GM18861 (cell line): ENCODE results near the gene TMEM203.

Experiments
- ATAC-seq: cut with Tn5 transposase; IDR thresholded peaks from one replicate; pipeline ENCODE4 v1.9.1; 2021; ENCODE audit not compliant: unreplicated experiment

Gene TMEM203

DNA sequence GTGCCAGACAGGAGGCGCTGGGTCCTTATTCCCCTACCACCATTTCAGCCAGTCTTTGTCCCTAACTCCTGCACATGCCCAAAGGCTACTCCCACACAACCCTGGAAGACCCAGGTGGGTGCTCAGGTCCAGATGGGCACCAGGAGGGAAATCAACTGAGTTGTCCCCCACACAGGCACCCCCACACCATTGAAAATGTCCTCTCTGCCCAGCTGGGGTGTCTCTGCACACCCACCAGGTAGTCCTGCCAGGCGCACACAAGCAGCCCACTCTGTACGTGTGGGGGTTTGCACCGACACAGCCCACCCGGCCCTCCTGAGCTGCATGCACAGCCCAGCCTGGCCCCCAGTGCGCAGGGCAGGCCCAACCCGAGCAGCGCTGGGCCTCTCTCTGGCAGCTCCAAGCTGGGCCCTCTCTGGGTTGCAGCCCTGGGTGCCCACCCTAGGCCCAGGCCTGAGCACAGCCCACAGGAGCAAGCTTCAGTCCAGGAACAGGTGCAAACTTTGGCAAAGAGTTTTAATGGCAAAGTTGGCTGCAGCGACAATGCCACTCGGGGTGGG lies 14.4 kb upstream of the TMEM203 start:
- ATAC-seq: no peak

DNA sequence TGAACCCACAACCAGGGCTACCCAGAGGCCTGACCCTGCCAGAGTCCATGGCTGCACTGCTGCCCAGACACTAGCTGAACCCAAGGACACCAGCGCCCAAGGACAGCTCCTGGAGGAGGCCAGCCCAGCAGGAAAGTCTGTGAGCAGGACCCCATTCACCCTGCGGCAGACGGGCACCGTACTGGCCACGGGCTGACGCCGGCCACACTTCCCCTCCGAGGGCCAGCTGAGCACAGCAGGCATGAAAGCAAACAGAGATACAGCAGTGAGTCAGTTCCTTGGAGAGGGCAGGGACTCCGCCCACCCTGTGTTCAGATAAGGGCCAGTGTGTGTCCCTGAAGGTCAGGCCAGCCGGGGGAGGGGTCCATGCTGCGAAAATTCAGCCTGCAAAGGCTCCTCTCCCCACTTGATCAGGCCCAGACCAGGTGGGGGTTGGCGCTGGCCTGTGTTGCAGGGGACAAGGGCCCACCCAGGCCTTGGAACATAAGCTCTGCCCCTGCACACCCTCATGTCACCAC lies 13.4 kb upstream of the TMEM203 start:
- no peak for ATAC-seq

DNA sequence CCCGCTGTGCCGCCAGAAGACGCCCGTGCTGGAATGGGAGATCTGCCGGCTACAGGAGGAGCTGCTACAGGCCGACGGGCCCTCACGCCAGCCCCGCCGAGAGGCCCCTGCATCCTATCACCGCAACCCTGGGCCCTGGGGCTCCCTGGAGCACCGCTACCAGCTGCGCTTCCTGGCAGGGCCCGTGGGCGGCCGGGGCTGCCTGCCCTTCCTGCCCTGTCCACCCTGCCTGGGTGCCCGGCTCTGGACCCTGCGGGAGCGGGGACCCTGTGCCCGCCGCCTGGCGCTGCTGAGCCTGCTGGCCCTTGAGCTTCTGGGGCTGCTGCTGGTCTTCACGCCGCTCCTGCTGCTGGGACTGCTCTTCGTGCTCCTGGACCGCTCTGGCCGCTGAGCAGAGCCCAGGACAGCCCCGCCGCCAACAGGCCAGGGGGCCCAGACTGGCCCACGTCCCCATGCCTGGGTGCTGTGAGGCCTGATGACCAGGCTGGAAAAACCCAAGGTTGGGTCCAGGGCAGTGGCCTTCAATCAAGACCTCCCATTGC lies 12.8 kb upstream of the TMEM203 start:
- ATAC-seq: no peak

DNA sequence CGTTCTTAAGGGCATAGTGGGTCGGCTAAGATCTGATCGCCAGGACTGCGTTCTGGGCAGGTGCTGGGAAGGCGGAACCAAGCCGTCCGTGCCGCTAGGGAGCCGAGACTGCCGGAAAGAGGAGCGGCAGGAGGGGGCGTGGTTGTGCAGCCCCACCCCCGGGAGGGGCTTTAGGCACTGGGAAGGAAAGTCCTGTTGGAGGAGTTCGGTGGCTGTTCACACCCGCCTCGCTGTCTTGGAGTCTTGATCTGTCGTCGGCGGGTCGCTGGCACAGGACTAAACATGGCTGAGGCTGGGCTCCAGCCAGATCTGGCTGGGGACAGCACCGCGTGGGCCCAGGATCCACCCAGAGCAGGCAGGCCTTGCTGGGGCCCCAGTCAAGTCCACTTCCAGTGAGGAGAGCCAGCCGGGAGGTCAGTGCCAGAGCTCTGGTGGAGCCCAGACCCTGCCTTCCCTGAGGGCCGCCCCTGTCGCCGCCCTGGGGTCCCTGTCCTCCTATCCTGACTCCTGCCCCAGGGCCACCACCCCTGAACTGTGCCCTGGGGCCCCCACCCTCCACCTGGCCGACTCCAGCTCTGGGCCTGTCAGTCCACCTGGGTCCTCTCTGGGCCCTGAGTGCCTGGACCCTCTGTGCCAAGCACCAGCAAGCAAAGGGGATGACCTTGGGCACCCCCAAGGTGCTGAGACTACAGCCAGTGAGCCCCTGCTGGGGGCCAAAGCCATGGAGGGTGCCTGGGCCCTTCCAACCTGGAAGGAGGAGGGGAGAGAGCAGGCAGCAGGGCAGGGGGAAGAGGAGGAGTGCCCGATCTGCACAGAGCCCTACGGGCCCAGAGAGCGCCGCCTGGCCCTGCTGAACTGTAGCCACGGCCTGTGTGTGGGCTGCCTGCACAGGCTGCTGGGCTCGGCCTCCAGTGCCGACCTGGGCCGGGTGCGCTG lies 12.1 kb upstream of the TMEM203 start:
- ATAC-seq: no peak

DNA sequence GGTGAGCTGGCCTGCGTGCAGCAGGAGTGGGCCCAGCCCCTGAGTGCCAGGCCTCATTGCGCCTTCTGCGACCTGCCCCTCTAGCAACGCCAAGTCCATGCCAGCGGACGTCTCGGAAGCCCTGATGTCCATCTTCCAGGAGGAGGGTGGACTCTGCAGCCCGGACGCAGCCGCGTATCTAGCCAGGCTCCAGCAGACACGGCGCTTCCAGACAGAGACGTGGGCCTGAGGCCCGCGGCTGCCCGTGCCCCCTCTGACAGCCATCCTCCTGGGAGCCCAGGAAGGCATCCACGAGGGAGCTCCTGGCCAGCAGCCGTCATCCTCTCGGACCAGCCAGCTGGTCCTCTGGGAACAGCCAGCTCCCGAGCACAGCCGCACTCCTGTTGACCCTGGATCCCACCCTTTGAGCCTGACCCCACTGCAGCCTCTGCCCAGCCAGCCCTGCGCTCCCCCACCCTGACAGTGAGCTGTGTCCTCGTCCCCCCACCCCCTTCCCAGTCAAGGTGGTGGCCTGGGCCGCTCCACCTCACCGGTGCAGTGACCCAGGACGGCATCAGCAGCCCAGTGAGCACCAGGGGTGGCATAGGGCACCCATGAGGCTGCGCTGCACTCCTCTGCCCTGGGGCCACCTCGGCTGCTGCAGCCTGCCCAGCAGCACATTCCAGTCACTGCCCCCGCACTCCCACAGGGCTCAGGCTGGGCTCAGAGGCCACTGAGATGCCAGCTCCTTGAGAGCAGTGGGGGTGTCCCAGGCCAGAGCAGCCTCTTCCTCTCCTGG lies 10.9 kb upstream of the TMEM203 start:
- ATAC-seq: no peak

DNA sequence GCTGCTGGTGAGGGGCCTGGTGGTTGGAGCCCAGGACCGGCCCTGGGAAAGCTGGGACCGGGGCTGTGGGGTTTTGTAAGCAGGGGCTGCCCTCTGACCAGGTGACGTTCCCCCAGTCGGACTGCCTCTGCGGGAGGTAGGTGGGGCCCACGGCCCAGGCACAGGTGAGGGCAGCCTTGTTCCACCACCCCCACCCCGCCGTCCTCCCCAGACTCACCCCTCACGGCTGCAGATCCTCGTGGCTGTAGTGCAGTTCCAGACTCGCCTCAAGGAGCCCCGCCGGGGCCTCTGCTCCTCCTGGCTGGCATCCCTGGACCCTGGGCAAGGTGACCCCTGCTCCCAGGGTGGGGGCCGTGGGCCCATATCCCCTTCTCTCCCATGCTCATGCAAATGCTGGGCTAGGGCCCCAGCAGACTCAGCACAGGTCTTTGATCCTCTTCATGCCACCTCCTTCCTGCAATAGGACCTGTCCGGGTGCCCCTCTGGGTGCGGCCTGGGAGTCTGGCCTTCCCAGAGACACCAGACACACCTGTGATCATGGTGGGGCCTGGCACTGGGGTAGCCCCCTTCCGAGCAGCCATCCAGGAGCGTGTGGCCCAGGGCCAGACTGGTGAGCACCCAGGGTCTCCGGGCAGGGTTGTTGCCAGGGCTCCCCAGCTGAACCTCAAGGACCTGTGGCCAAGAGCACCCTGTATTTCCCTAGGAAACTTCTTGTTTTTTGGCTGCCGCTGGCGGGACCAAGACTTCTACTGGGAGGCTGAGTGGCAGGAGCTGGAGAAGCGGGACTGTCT lies 9.9 kb upstream of the TMEM203 start:
- no peak for ATAC-seq

DNA sequence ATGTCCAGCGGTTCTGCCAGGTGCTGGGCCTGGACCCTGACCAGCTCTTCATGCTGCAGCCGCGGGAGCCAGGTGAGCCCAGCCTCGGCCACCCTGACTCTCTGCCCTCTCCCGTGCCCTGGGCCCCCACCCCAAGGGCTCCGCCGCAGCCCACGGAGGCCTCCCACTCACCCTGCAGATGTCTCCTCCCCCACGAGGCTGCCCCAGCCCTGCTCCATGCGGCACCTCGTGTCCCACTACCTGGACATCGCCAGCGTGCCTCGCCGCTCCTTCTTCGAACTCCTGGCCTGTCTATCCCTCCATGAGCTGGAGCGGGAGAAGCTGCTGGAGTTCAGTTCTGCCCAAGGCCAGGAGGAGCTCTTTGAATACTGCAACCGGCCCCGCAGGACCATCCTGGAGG lies 9.2 kb upstream of the TMEM203 start:
- no peak for ATAC-seq

DNA sequence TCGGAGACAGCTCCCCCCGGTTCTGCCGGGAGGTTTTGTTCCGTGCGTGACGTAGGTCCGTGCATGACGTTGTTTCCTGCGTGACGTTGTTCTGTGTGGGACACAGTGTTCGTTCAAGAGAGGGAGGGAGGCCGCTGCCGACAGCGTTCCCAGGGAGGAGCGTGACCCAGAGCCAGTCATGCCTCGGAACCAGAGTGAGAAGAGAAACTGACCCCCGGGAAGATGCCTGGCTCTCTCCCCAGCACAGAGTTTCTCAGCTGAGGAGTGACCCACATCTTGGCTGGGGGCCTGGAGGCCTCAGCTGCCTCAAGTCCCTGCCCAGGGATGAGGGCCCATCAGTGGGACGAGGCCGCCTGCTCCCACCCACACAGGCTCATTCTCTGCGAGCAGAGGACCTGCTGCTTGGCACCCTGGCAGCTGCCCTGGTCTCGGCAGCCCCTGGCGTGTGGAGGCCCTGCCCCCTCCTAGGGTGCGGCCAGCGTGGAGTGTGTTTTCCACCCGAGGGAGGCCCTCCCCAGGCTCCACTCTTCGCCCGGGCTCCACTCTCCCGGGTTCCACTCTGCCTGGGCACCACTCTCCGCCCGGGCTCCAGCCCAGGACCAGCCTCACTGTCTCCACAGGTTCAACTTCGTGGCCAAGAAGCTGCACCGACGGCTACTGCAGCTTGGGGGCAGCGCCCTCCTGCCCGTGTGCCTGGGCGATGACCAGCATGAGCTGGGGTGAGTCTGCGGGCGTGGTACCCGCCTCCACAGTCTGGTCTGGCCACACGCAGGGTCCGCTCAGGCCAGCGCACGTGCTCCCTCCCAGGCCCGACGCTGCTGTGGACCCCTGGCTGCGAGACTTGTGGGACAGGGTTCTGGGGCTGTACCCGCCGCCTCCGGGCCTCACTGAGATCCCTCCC lies 8.0 kb upstream of the TMEM203 start:
- no peak for ATAC-seq

DNA sequence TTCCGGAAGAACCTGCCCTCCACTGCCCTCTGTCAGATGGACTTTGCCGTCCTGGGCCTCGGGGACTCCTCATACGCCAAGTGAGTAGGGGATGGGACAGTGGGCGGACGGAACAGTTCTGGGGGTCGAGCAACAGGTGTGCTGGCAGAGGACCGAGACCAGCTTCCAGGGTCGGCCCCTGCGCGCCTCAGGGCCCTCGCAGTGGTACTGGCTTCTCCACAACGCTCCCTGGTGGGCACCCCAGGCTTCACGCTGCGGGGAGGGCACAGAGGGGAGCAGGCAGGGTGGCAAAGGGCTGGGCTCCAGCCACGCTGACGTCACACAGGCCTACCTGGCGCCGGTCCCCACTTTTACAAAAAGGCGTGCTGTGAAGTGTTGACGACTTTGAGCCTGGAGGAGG lies 7.1 kb upstream of the TMEM203 start:
- ATAC-seq: no peak

DNA sequence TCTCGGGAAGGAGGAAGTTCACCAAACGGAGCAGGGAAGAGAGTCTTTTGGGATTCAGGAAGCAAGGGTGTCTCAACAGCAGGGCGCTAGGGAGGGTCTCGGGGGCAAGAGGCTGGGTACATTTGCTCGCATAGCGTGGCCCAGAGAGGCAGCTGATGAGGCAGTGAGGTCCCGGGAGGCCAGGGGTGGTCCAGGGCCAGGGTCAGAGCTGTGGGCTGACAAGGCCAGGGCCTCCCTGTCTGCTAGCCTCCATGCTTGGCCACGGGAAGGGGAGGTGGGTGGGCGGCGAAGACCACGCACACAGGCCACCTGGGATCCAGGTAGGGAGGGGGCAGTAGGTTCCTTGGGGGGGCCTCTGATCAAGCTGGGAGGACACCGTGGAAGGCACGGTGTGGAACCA lies 6.1 kb upstream of the TMEM203 start:
- ATAC-seq: no peak

DNA sequence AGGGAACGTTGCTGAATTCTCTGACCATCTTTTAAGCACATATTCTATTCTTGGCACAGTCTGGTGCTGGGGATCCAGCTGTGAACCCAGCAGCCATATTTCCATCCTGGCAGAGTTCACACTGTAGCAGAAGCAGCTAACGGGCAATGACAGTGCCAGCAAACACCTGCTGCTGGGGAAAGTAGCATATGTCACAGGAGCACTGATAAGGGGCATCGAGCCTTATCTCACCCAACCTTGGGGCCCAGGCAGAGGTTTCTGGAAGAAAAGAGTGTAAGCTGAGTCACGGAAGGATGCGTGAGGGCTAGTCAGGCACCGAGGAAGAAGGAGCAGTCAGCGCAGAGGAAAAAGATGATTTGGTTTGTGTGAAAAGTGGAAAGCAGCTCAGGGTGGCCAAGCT lies 1.2 kb upstream of the TMEM203 start:
- ATAC-seq: no peak

DNA sequence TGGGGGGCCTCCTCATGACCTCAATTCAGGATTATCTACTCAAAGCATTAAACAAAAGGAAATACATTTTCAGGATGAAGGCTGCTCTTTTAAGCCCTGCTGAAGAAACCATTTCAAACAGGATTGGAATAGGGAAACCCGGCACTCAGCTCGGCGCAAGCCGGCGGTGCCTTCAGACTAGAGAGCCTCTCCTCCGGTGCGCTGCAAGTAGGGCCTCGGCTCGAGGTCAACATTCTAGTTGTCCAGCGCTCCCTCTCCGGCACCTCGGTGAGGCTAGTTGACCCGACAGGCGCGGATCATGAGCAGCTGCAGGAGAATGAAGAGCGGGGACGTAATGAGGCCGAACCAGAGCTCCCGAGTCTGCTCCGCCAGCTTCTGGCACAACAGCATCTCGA lies 720 bp downstream of the TMEM203 start:
- ATAC-seq: no peak

DNA sequence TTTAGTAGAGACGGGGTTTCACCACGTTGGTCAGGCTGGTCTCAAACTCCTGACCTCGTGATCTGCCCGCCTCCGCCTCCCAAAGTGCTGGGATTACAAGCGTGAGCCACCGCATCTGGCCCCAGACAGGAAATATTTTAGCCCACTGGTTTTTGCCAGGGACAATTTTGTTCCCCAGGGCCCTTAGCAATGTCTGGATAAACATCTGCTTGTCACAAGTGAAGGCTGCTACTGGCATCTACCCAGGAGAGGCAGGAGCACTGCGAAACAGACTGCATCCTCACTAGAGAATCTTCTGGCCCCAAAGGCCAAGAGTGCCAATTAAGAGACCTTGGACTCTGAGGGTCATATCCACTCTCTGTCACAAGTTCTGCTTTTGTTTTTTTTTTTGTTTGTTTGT lies 2.5 kb downstream of the TMEM203 start:
- no peak for ATAC-seq

DNA sequence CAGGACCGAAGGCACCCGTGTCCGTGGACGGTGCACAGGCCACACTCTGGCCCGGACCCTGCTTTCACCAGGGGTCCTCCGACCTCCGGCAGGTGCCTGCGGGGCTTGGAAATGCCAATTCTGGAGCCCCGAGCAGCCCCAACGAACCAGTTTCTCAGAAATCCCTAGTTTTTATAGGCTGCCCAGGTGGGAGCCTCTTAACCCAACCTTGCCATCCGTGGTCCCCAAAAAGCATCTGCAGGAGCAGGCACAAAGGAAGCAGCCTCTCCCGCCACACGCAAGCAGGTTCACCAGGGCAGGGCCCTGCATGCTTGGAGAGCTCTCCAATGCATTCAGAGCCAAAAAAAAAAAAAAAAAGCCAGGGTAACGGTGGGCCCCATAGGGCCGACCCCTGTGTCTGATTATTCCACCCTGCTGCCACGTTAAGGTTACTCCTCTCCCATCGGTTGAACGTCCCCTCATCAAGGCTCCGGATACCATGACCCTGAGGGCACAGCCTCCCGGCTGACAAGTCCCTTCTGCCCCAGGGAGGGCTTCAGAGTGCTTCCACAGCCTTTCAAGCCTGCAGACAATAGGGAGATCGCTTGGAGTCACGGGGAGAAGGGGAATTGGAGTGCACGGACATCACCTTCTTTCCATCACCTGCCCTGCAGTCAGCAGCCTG lies 4.1 kb downstream of the TMEM203 start:
- ATAC-seq: no peak

DNA sequence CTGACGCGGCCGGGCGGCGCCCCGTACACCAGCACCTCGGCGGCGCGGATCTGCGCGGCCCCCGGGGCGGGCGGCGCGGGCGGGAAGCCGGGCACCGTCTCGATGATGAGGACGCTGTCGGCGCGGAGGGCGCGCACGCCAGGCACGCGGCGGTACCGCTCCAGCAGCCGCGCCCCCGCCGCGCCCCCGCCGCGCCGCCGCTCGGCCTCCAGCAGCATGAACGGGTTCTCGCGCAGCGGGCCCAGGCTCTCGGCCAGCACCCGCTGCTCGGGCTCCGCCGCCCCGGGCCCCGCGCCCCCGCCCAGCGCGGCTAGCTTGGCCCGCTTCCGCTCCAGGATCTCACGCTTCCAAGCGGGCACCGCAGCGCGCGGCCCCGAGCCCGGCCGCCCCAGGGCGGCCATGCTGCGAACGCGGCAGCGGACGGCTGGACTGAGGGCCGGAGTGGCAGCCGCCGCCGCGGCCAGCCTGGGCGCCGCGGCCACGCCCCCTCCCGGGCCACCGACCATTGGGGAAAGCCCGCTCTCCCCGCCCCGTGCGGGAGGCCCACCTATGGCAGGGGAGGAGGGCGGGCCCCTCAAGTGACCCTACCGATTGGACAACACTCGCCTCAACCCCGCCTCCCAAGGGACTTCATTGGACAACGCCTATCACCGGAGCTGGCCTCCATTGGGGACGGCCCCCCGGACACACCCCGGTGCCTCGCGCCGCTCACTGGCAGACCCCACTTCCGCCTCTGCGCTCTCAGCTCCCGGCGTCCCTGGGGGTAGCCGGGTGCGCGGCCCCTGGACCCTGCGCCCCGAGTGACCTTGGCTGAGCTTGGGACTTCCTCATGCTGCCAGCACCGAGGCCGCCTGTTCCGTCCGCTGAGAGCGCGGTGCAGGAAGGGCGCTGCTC lies 4.9 kb downstream of the TMEM203 start, which contains the start of gene TPRN:
TPRN (minus strand) TSS at position 431 of the 894 bp plus-strand sequence; CDS start at position 401, 30 bp downstream.
- ATAC-seq: peak; percentile 76

DNA sequence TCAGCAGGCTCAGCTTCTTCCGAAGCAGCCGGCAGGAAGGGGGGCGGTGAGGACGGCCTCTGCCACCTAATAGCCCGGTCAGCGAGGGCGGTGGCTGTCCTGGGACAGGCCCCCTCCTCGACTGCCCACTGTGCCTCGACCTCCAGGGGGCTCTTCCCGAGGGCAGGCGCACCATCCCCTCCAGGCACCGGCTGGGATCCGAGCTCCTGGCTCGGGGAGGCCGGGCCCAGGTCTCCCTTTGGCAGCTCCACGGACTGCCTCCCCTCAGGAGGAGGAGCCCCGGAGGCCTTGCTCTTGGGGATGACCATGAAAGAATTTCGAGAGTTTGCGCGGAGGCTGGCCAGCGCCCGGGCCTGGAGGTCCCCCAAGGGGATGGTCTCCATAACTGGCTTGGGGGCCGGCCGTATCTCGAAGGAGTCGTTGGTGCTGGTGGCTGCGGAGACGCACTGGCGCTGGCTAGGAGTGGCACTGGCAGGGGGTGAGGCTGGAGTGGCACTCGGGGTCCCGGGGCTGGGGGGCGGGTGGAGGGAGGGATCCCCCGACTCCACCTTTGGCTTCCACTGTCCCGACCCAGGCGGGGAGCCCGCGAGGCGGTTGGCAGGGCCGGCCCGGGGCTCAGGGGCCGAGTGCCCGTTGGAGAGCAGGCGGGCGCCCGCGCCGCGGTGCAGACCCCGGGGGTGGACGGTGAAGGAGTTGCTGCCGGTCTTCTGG lies 5.9 kb downstream of the TMEM203 start:
- ATAC-seq: no peak

DNA sequence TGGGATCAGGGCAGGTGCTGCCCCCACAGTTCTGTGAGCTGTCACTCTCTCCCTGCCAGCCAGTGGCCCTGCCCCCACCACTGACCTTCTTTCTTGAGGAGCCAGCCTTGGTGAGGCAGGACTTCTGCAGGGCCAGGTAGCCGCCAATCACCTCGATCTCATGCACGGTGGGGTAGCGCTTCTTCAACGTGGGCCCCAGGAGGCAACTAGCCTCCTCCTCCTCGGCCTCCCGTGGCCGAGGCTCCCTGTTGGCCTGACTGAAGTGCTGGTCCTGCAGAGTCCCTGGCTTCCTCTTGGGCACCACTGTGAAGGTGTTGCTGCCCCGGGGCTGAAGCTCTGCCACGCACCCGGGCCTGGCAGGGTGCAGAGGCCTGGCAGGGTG lies 6.6 kb downstream of the TMEM203 start:
- ATAC-seq: no peak
